A549 (cell line): ENCODE measurements around the gene LSM11. TPM values are rescaled to one million over a fixed set of nuclear protein-coding genes. Genes with fewer than 3 reads are reported as not detected.
A peak's percentile ranks its signal among the peaks of the same experiment; 100 is the strongest.

Source experiments
- ATAC-seq, 2 experiments: fragments of 200-7000 bp in 1 of 2; fragments of >200 bp in 1 of 2; cut with Nextera tagmentation in 1 of 2; cut with Tn5 transposase in 1 of 2; 3 replicates each; pipeline versions ENCODE4 v1.8.0 to v1.9.1; 2018 to 2020; ENCODE audit warnings: mild to moderate bottlenecking in 1 of 2, moderate library complexity in 1 of 2
- CTCF ChIA-PET: fragments of 300-600 bp; sonication (Branson Sonifier 250); formaldehyde crosslinking; extraction: SDS; loops from one replicate; lab custom pipeline; 2021; ENCODE audit warnings: antibody characterized with exemption, inconsistent platforms; lab: Yijun Ruan, JAX
- POLR2A ChIA-PET: fragments of 350-600 bp; formaldehyde crosslinking; extraction: SDS; loops from one replicate; lab custom pipeline; 2021; ENCODE audit warnings: antibody characterized with exemption, inconsistent platforms; lab: Yijun Ruan, JAX
- DNase-seq, 2 experiments: peaks; one replicate each; pipeline versions ENCODE4 v3.0.0 to v3.0.0-alpha.2; 2011 to 2016; ENCODE audit warnings: low read depth in 1 of 2, low spot score in 1 of 2
- FAIRE-seq: peaks from 2 replicates; lab custom pipeline; 2011; peaks lifted over from hg19 to GRCh38; lab: Jason Lieb, UNC
- H3K27ac ChIP-seq, 2 experiments: fragments of >200 bp; sonication (Bioruptor Twin); formaldehyde crosslinking; 3 replicates each; pipeline ENCODE4 v1.5.1; 2016 to 2017
- H3K4me1 ChIP-seq: fragments of >200 bp; sonication (Bioruptor Twin); formaldehyde crosslinking; 3 replicates; pipeline ENCODE4 v1.6.1; 2016
- H3K4me2 ChIP-seq: fragments of >200 bp; sonication (Bioruptor Twin); formaldehyde crosslinking; 3 replicates; pipeline ENCODE4 v1.6.1; 2016
- H3K4me3 ChIP-seq: fragments of >200 bp; sonication (Bioruptor Twin); formaldehyde crosslinking; 3 replicates; pipeline ENCODE4 v1.5.1; 2016
- H3K9me3 ChIP-seq: fragments of >200 bp; sonication (Bioruptor Twin); formaldehyde crosslinking; 3 replicates; pipeline ENCODE4 v1.6.1; 2016
- CEBPB ChIP-seq, 2 experiments: fragments of >200 bp in 1 of 2; sonication (Bioruptor Twin) in 1 of 2; formaldehyde crosslinking in 1 of 2; IDR thresholded peaks; 2 replicates each; pipeline ENCODE4 v1.6.1; 2012 to 2016
- CHD4 ChIP-seq: fragments of 200-600 bp; sonication (generic); IDR thresholded peaks from 2 replicates; pipeline ENCODE4 v1.6.1; 2016; ENCODE audit warnings: antibody characterized with exemption, mild to moderate bottlenecking, borderline replicate concordance
- EHF ChIP-seq: fragments of 250-450 bp; sonication (Bioruptor Pico); IDR thresholded peaks from 2 replicates; pipeline ENCODE4 v1.5.0; 2020; ENCODE audit warnings: mild to moderate bottlenecking
- EP300 ChIP-seq, 2 experiments: fragments of >200 bp; sonication (Bioruptor Twin); formaldehyde crosslinking; IDR thresholded peaks; 2 replicates in 1 of 2; 3 replicates in 1 of 2; pipeline ENCODE4 v1.6.1; 2016 to 2017
- FOSL2 ChIP-seq, 2 experiments: fragments of 450-650 bp in 1 of 2; fragments of >200 bp in 1 of 2; sonication (Bioruptor Twin) in 1 of 2; formaldehyde crosslinking; IDR thresholded peaks; 2 replicates each; pipeline versions ENCODE4 v1.5.0 to v1.6.1; 2016 to 2020; ENCODE audit warnings: mild to moderate bottlenecking in 1 of 2, moderate library complexity in 1 of 2
- FOXS1 ChIP-seq: fragments of 250-450 bp; sonication (Bioruptor Pico); IDR thresholded peaks from 2 replicates; pipeline ENCODE4 v1.5.0; 2020; ENCODE audit warnings: mild to moderate bottlenecking, moderate library complexity
- GATA3 ChIP-seq: IDR thresholded peaks from 2 replicates; pipeline ENCODE4 v1.6.1; 2012; ENCODE audit warnings: borderline replicate concordance
- HDAC2 ChIP-seq: fragments of 200-600 bp; sonication (generic); IDR thresholded peaks from 2 replicates; pipeline ENCODE4 v1.6.1; 2016
- HOXA7 ChIP-seq: fragments of 250-450 bp; sonication (Bioruptor Pico); IDR thresholded peaks from 2 replicates; pipeline ENCODE4 v1.5.0; 2020; ENCODE audit warnings: mild to moderate bottlenecking, moderate library complexity
- JUN ChIP-seq, 2 experiments: fragments of >200 bp; sonication (Bioruptor Twin); formaldehyde crosslinking; IDR thresholded peaks; 2 replicates in 1 of 2; 3 replicates in 1 of 2; pipeline ENCODE4 v1.6.1; 2016 to 2017
- KDM5A ChIP-seq: fragments of 200-600 bp; sonication (generic); IDR thresholded peaks from 2 replicates; pipeline ENCODE4 v1.6.1; 2016; ENCODE audit warnings: antibody characterized with exemption, mild to moderate bottlenecking
- MAFK ChIP-seq: fragments of 450-650 bp; IDR thresholded peaks from 2 replicates; pipeline ENCODE4 v1.6.1; 2014; ENCODE audit not compliant: partially characterized antibody
- NPAS2 ChIP-seq: fragments of 250-450 bp; sonication (Bioruptor Pico); IDR thresholded peaks from 2 replicates; pipeline ENCODE4 v1.8.0; 2022; ENCODE audit warnings: mild to moderate bottlenecking, moderate library complexity, borderline replicate concordance
- PHF8 ChIP-seq: fragments of 200-600 bp; sonication (generic); IDR thresholded peaks from 2 replicates; pipeline ENCODE4 v1.6.1; 2016; ENCODE audit warnings: low read depth, mild to moderate bottlenecking, antibody characterized with exemption, moderate library complexity, borderline replicate concordance
- POLR2A ChIP-seq: IDR thresholded peaks from 2 replicates; pipeline ENCODE4 v1.6.1; 2012; ENCODE audit warnings: mild to moderate bottlenecking, low read length
- RAD21 ChIP-seq, 2 experiments: fragments of >200 bp in 1 of 2; sonication (Bioruptor Twin) in 1 of 2; formaldehyde crosslinking in 1 of 2; IDR thresholded peaks in 1 of 2; conservative IDR thresholded peaks in 1 of 2; 2 replicates in 1 of 2; 3 replicates in 1 of 2; pipeline ENCODE4 v1.6.1; 2012 to 2018; ENCODE audit warnings: inconsistent platforms in 1 of 2
- RARB ChIP-seq: fragments of 250-450 bp; sonication (Bioruptor Pico); IDR thresholded peaks from 2 replicates; pipeline ENCODE4 v1.8.0; 2021; ENCODE audit warnings: mild to moderate bottlenecking, moderate library complexity
- RNF2 ChIP-seq: fragments of 200-600 bp; sonication (generic); IDR thresholded peaks from 2 replicates; pipeline ENCODE4 v1.6.1; 2016; ENCODE audit warnings: low read depth, mild to moderate bottlenecking, antibody characterized with exemption, moderate library complexity, borderline replicate concordance
- SMC3 ChIP-seq: fragments of >200 bp; sonication (Bioruptor Twin); formaldehyde crosslinking; IDR thresholded peaks from 3 replicates; pipeline ENCODE4 v1.6.1; 2018; ENCODE audit warnings: inconsistent platforms
- TP53 ChIP-seq: fragments of 250-450 bp; sonication (Bioruptor Pico); IDR thresholded peaks from 2 replicates; pipeline ENCODE4 v1.5.0; 2021; ENCODE audit warnings: mild to moderate bottlenecking, moderate library complexity
- ZSCAN20 ChIP-seq: fragments of 250-450 bp; sonication (Bioruptor Pico); IDR thresholded peaks from 2 replicates; pipeline ENCODE4 v1.8.0; 2022; ENCODE audit warnings: mild to moderate bottlenecking, moderate library complexity
- WGBS: methylation state at CpG from one replicate; pipeline ENCODE4 v1.1.6; 2017; ENCODE audit errors: missing lambda C conversion rate; 5-methylcytosine and 5-hydroxymethylcytosine counted together
- polyA plus RNA-seq, 4 experiments: library from polyadenylated mRNA; depleted of rRNA in 3 of 4; stranded (reverse); fragments of >200 nt; fragmentation: RNase III in 1 of 4; extraction: RNeasy Plus Mini Kit Qiagen cat#74134 plus additional on column Dnase treatment in 1 of 4; gene quantifications; 2 replicates in 3 of 4; 3 replicates in 1 of 4; pipeline ENCODE4 v1.2.3, GENCODE V29; 2011 to 2017
- TF ChIP-seq, protein P1 (sequence below): fragments of >200 bp; sonication (Bioruptor Twin); formaldehyde crosslinking; IDR thresholded peaks from 3 replicates; pipeline ENCODE4 v1.5.1; 2016
- TF ChIP-seq, protein P2 (sequence below): IDR thresholded peaks from 2 replicates; pipeline ENCODE4 v1.6.1; 2012
- TF ChIP-seq, protein P3 (sequence below): fragments of >200 bp; sonication (Bioruptor Twin); formaldehyde crosslinking; IDR thresholded peaks from 3 replicates; pipeline ENCODE4 v1.6.1; 2016
- TF ChIP-seq, protein P4 (sequence below): fragments of 150-350 bp; IDR thresholded peaks from 2 replicates; pipeline ENCODE4 v1.6.1; 2014; ENCODE audit warnings: low read depth, mild to moderate bottlenecking, low read length

Gene LSM11
- polyA plus RNA-seq, 2 of the 4 experiments (the other 2 are of a cell fraction) = 2.9 to 4.1 TPM

DNA sequence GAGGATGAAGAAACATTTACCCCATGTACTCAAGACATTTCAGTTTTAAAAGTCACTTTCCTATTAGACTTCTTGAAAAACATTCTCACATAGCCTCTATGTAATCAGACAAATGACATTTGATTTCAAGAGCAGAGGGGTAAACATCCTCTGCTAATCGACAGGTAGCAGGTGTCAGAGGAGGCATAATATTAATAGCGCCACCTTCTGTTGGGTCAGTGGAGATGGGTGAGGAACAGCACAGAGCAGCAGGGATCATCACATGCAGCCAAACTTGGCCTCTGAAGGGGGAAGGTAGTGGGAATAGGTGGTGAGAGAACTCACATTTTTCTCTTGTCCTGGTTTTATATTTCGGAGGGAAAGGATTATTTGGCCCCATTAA lies 3.3 kb upstream of the LSM11 start:
- CTCF ChIA-PET = interaction anchor here (0.7 to 5.0 kb wide), 9 partner anchors 8 to 412 kb away, joined by 3 to 56 read pairs (median 7); partner anchors contain the start of genes C5orf52 and THG1L
- Histone ChIP-seq H3K4me1 (peaks cover 13% of the 10 kb centered on the region; the same call in 2 of the 3 replicates), H3K4me2 (no peak overlapping the region), H3K4me3 (no peak overlapping the region), H3K9me3 (no peaks in the 10 kb centered on the region), H3K27ac (no peak overlapping the region)
- peak; percentile 57 to 69; a peak in 4 of 6 replicates for ATAC-seq
- 10% methylated on average over 3 of the region's 3 CpGs for WGBS
- no peak for FAIRE-seq
- peak; percentile 42 to 69 for DNase-seq
- POLR2A ChIA-PET = interaction anchor here (0.7 kb wide), 1 partner anchor 9 kb away, joined by 3 read pairs; the partner anchor contains the start of gene THG1L
- TF ChIP-seq MAFK (no peak), FOXS1 (CRISPR knock-in tag) (no peak), FOSL2 (IDR thresholded peaks at IDR 0.05) (no peak), FOSL2 (CRISPR knock-in tag; IDR thresholded peaks at IDR 0.05) (no peak), PHF8 (no peak), RAD21 (conservative IDR thresholded peaks at IDR 0.05 in 1 of 2, IDR thresholded peaks at IDR 0.05 in 1 of 2) (peak; percentile 23 to 29; a peak in 3 of 5 replicates), SMC3 (peak; percentile 40; the same call in 2 of the 3 replicates), ZSCAN20 (CRISPR knock-in tag) (no peak), HDAC2 (no peak), GATA3 (no peak)
- TF ChIP-seq, protein P1, sequence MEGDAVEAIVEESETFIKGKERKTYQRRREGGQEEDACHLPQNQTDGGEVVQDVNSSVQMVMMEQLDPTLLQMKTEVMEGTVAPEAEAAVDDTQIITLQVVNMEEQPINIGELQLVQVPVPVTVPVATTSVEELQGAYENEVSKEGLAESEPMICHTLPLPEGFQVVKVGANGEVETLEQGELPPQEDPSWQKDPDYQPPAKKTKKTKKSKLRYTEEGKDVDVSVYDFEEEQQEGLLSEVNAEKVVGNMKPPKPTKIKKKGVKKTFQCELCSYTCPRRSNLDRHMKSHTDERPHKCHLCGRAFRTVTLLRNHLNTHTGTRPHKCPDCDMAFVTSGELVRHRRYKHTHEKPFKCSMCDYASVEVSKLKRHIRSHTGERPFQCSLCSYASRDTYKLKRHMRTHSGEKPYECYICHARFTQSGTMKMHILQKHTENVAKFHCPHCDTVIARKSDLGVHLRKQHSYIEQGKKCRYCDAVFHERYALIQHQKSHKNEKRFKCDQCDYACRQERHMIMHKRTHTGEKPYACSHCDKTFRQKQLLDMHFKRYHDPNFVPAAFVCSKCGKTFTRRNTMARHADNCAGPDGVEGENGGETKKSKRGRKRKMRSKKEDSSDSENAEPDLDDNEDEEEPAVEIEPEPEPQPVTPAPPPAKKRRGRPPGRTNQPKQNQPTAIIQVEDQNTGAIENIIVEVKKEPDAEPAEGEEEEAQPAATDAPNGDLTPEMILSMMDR = peak; percentile 65
- TF ChIP-seq, all 56 proteins: peak for 3

DNA sequence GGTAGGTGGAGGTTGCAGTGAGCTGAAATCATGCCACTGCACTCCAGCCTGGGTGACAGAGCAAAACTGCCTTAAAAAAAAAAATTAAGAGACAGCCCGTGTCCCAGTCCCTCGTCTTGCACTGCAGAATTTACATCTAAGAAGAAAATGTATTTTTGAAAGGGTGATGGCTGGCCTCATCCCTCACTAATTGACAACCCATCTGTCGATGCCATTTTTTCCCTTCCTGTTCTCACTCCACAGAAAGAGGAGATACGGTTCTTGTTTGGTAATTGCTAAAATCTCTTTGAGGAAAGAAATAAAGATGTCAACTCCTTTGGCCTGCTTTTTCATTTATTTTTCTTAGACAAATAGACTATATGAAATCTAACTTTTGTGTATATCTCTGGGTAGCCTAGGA lies 2.4 kb upstream of the LSM11 start:
- H3K4me3 ChIP-seq = no peak overlapping the region
- H3K9me3 ChIP-seq = no peaks in the 10 kb centered on the region
- WGBS = 76% methylated on average over 4 of the region's 4 CpGs
- H3K27ac ChIP-seq = no peak overlapping the region
- FAIRE-seq = no peak
- DNase-seq = no peak
- POLR2A ChIA-PET = interaction anchor here (0.6 to 2.7 kb wide), 3 partner anchors 9 to 33 kb away, joined by 3 to 15 read pairs (median 4); partner anchors contain the start of gene THG1L
- no peak overlapping the region for H3K4me2 ChIP-seq
- CTCF ChIA-PET = interaction anchor here (0.6 to 5.0 kb wide), 15 partner anchors 9 to 731 kb away, joined by 3 to 61 read pairs (median 7); partner anchors contain the start of genes C5orf52 and THG1L
- TF ChIP-seq HOXA7 (CRISPR knock-in tag) = no peak
- TF ChIP-seq, protein P2, sequence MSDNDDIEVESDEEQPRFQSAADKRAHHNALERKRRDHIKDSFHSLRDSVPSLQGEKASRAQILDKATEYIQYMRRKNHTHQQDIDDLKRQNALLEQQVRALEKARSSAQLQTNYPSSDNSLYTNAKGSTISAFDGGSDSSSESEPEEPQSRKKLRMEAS = no peak
- no peak for TF ChIP-seq TP53 (CRISPR knock-in tag)
- no peak for TF ChIP-seq CEBPB (IDR thresholded peaks at IDR 0.05)
- H3K4me1 ChIP-seq = peaks cover 13% of the 10 kb centered on the region; the same call in 2 of the 3 replicates
- ATAC-seq = no peak

DNA sequence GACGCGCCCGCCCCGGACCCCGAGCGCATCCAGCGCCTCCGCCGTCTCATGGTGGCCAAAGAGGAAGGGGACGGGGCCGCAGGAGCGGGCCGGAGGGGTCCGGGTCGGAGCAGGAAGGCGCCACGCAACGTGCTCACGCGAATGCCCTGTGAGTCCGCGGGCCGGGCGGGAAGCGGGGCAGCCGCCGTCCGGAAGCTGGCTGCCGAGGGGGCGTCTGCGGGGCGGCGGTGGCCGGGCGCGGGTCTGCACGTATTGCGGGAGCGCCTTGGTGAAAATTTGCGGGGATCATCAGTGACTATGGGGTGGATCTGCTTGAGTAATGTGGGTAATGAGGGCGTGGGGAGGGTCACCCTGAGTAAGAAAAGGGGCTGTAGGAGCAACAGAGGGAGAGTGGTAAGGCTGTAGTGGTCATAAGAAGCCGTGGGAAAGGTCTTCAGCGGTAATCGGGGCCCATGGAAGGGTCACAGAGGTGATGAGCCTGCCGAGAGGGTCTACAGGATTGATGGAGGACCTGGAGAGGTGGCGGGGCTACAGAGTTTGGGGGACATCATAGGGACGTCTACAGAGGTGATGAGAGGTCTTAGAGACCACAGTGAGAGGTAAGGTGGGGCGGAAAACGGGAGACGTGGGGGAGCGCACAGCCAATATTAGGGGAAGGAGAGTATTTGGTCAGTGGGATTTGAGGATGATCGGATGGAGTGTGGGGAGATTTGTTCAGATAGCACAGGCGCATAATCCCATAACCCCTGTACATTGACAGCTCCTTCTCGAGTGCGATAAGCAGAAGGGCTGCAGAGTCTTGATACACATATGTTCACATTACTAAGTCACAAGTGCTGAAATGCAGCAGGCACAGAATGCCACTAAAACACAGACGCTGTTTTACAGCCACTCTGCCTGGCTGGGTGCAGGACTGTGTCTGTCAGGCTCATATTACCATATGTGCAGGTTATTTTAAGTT lies 819 bp downstream of the LSM11 start:
- ChIA-PET POLR2A (interaction anchor here (2.7 kb wide), 1 partner anchor 13 kb away, joined by 15 read pairs; the partner anchor contains the start of gene THG1L), CTCF (interaction anchor here (0.8 to 10.1 kb wide), 57 partner anchors 9 to 1389 kb away, joined by 3 to 78 read pairs (median 5); partner anchors contain the start of genes C5orf52, MED7 and THG1L)
- Histone ChIP-seq H3K4me1 (peaks cover 13% of the 10 kb centered on the region; the same call in 2 of the 3 replicates), H3K27ac (peak overlapping the region; percentile 84 to 95), H3K4me2 (peak overlapping the region; percentile 81), H3K9me3 (no peaks in the 10 kb centered on the region), H3K4me3 (peak overlapping the region; percentile 100)
- 36% methylated on average over 22 of the region's 56 CpGs for WGBS
- FAIRE-seq (no peak), ATAC-seq (peak in 1 of 2 experiments; percentile 26; a peak in 2 of 6 replicates), DNase-seq (no peak)
- TF ChIP-seq EP300 (IDR thresholded peaks at IDR 0.05) (no peak), RNF2 (no peak), HDAC2 (no peak), NPAS2 (CRISPR knock-in tag) (no peak), CEBPB (IDR thresholded peaks at IDR 0.05) (no peak), EHF (CRISPR knock-in tag) (no peak), JUN (IDR thresholded peaks at IDR 0.05) (no peak), RARB (CRISPR knock-in tag) (no peak), RAD21 (conservative IDR thresholded peaks at IDR 0.05 in 1 of 2, IDR thresholded peaks at IDR 0.05 in 1 of 2) (no peak), TP53 (CRISPR knock-in tag) (no peak), KDM5A (no peak), CHD4 (no peak), POLR2A (no peak)
- TF ChIP-seq, protein P3, sequence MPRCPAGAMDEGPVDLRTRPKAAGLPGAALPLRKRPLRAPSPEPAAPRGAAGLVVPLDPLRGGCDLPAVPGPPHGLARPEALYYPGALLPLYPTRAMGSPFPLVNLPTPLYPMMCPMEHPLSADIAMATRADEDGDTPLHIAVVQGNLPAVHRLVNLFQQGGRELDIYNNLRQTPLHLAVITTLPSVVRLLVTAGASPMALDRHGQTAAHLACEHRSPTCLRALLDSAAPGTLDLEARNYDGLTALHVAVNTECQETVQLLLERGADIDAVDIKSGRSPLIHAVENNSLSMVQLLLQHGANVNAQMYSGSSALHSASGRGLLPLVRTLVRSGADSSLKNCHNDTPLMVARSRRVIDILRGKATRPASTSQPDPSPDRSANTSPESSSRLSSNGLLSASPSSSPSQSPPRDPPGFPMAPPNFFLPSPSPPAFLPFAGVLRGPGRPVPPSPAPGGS = no peak
- TF ChIP-seq, protein P4, sequence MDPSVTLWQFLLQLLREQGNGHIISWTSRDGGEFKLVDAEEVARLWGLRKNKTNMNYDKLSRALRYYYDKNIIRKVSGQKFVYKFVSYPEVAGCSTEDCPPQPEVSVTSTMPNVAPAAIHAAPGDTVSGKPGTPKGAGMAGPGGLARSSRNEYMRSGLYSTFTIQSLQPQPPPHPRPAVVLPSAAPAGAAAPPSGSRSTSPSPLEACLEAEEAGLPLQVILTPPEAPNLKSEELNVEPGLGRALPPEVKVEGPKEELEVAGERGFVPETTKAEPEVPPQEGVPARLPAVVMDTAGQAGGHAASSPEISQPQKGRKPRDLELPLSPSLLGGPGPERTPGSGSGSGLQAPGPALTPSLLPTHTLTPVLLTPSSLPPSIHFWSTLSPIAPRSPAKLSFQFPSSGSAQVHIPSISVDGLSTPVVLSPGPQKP = no peak
